ENCODE results near the gene IL4R. TPM values are rescaled to one million over a fixed set of nuclear protein-coding genes. Genes with fewer than 3 reads are reported as not detected.

Gene IL4R
- total RNA-seq, 3 donors from 2014 or later = 18.7 to 53.4 (median 51.8) TPM

DNA sequence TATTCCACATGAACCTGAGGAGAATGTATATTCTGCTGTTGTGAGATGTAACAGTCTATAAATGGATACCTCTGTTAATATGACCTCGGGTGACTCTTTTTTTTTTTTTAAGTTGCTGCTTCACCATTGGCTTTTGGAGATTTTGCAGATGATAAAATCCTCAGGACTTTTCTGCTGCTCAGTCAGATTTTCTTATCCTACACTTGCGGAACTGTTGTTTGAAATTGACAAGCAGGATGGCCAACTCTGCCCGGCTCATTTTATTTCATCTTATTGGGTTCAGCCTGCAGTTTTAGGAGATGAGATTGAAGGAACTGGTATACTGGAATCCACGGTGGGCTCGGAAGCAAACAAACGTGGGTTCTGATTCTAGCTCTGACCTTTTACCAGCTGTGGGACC, 19.3 kb downstream of the IL4R start:
- H3K9me3 ChIP-seq = no peaks in the 10 kb centered on the region
- intact Hi-C loops (cut with DNase I; ENCODE audit: low total_unique reads) = no loop called here
- peak overlapping the region; percentile 44 to 97 for H3K27ac ChIP-seq
- DNase-seq (ENCODE audit: low spot score in 2 of 2) = no peak
- no peaks in the 10 kb centered on the region for H3K27me3 ChIP-seq
- H3K4me1 ChIP-seq = no peaks in the 10 kb centered on the region
- H3K4me3 ChIP-seq = no peak overlapping the region
- TF ChIP-seq POLR2AphosphoS5 (IDR thresholded peaks at IDR 0.05) = no peak
- TF ChIP-seq POLR2A (IDR thresholded peaks at IDR 0.05) = no peak
- no peak for TF ChIP-seq CTCF (IDR thresholded peaks at IDR 0.05)
- no peaks in the 10 kb centered on the region for H3K36me3 ChIP-seq

DNA sequence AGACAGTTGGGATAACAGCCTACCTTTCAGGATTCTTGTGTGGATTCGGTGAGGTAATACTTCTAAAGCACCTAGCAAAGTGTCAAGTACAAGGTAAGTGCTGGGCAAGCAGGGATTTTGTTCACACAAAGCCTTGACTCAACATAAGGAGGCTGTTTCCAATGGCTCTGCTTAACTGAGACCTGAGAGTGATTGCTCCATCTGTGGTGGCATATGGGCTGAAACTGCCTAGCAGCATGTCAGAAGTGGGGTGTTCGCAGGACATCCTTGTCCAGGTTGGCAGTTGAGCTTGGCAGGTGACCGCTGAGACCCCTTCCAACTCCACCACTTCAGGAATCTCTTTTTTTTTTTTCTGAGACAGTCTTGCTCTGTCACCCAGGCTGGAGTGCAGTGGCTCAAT, 19.8 kb downstream of the IL4R start:
- no peaks in the 10 kb centered on the region for H3K36me3 ChIP-seq
- H3K4me3 ChIP-seq = no peak overlapping the region
- H3K27me3 ChIP-seq = no peaks in the 10 kb centered on the region
- no peaks in the 10 kb centered on the region for H3K4me1 ChIP-seq
- H3K9me3 ChIP-seq = no peaks in the 10 kb centered on the region
- no peak for DNase-seq (ENCODE audit: low spot score in 2 of 2)
- H3K27ac ChIP-seq = peak overlapping the region; percentile 8 to 44
- no peak for TF ChIP-seq POLR2AphosphoS5 (IDR thresholded peaks at IDR 0.05)
- TF ChIP-seq POLR2A (IDR thresholded peaks at IDR 0.05) = no peak
- TF ChIP-seq CTCF (IDR thresholded peaks at IDR 0.05) = no peak
- intact Hi-C loops (cut with DNase I; ENCODE audit: low total_unique reads) = no loop called here

- Histone ChIP-seq H3K27me3 (no peaks in the 10 kb centered on the region), H3K4me3 (no peak overlapping the region), H3K9me3 (no peaks in the 10 kb centered on the region), H3K36me3 (no peaks in the 10 kb centered on the region), H3K4me1 (no peaks in the 10 kb centered on the region), H3K27ac (peak overlapping the region in 1 of 2 donors; percentile 33)
- TF ChIP-seq CTCF (IDR thresholded peaks at IDR 0.05) = no peak
- no peak for TF ChIP-seq POLR2AphosphoS5 (IDR thresholded peaks at IDR 0.05)
- no peak for TF ChIP-seq POLR2A (IDR thresholded peaks at IDR 0.05)
- no peak for DNase-seq (ENCODE audit: low spot score in 2 of 2)
- intact Hi-C loops (cut with DNase I; ENCODE audit: low total_unique reads) = no loop called here
Observed at GRCh38 chr16:27334192-27334764, 20.5 kb downstream of the IL4R start.

GRCh38 chr16:27334838-27335237, 21.1 kb downstream of the IL4R start:
- Histone ChIP-seq H3K4me3 (no peak overlapping the region), H3K27me3 (no peaks in the 10 kb centered on the region), H3K9me3 (no peaks in the 10 kb centered on the region), H3K27ac (peak overlapping the region in 1 of 2 donors; percentile 1), H3K4me1 (no peaks in the 10 kb centered on the region), H3K36me3 (no peaks in the 10 kb centered on the region)
- no peak for TF ChIP-seq POLR2A (IDR thresholded peaks at IDR 0.05)
- TF ChIP-seq CTCF (IDR thresholded peaks at IDR 0.05) = no peak
- TF ChIP-seq POLR2AphosphoS5 (IDR thresholded peaks at IDR 0.05) = no peak
- DNase-seq (ENCODE audit: low spot score in 2 of 2) = no peak
- intact Hi-C loops (cut with DNase I; ENCODE audit: low total_unique reads) = no loop called here

DNA sequence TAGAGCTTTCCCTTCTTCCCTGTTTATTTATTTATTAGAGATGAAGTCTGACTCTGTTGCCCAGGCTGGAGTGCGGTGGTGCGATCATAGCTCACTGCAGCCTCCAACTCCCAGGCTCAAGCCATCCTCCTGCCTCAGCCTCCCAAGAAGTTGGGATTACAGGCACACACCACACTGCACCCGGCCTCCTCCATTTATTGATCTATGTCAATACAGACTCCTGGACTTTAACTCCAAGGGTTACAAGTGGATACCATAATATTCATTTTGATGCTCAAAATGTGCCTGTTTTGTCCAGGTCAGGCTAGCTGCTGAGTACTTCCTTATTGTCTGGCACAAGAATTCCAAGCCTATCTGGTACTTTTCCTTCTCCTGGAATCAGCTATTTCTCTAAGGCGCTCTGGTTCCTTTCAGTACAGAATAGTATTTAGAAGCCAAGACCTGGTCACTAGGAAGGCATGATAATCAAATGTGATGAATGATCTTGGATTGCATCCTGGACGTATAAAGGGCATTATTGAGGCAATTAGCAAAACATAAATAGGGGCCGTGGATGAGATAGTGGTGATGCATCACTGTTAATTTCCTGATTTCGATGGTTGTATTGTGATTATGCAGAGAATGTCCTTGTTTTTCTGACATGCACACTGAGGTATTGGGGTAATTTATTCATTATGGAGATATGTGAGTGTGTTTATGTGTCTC, 21.7 kb downstream of the IL4R start:
- Histone ChIP-seq H3K27me3 (no peaks in the 10 kb centered on the region), H3K9me3 (no peaks in the 10 kb centered on the region), H3K36me3 (no peaks in the 10 kb centered on the region), H3K27ac (peak overlapping the region in 1 of 2 donors; percentile 1), H3K4me3 (no peak overlapping the region), H3K4me1 (no peaks in the 10 kb centered on the region)
- intact Hi-C loops (cut with DNase I; ENCODE audit: low total_unique reads) = no loop called here
- no peak for DNase-seq (ENCODE audit: low spot score in 2 of 2)
- no peak for TF ChIP-seq POLR2AphosphoS5 (IDR thresholded peaks at IDR 0.05)
- no peak for TF ChIP-seq CTCF (IDR thresholded peaks at IDR 0.05)
- no peak for TF ChIP-seq POLR2A (IDR thresholded peaks at IDR 0.05)
